ENCODE measurements around the gene USP4.
A peak's percentile ranks its signal among the peaks of the same experiment; 100 is the strongest.
"Not testable (repeated sequence)": the region's sequence is repeated elsewhere in the genome, so short reads cannot be mapped to it uniquely, and the experiment has no call there.

The USP4 gene

DNA sequence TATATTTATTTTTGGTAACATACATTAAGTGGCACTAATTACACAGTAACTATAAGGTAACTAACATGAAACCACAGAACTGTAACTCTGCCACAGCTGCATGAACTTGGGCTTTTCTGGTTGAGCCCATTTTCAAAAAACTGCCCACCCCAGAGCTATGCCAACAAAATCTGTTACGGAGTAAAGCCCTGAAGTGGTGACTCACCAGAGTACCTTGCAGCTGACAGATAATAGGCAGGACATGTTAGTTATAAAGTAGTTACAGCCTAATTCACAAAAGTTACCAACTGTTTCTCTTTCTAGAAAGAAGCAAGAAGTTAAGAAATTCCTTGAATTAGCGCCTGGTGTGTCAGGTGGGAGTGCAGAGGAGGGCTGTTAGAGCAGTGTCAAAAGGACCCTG, 19.8 kb upstream of the USP4 start:
- no peak overlapping the region for H3K4me2 ChIP-seq (ENCODE audit: low read length)
- peaks cover 70% of the 10 kb centered on the region for H3K36me3 ChIP-seq (ENCODE audit: insufficient read depth, low read length)
- H3K79me2 ChIP-seq (ENCODE audit: insufficient read depth, low read length): no peaks in the 10 kb centered on the region
- H3K27ac ChIP-seq (ENCODE audit: low read depth, low read length, poor library complexity, severe bottlenecking): peak overlapping the region; percentile 84
- H3K4me3 ChIP-seq (ENCODE audit: low read depth, low read length, poor library complexity, severe bottlenecking): no peak overlapping the region
- H3K9me2 ChIP-seq (ENCODE audit: low read depth, low read length): no peaks in the 10 kb centered on the region
- peaks cover 20% of the 10 kb centered on the region for H3K4me1 ChIP-seq (ENCODE audit: insufficient read depth, low read length, severe bottlenecking)
- H2AFZ ChIP-seq (ENCODE audit: low read length): no peak overlapping the region
- no peaks in the 10 kb centered on the region for H4K20me1 ChIP-seq (ENCODE audit: insufficient read depth, low read length)
- H3K9ac ChIP-seq (ENCODE audit: low read length): no peak overlapping the region
- H3K27me3 ChIP-seq (ENCODE audit: insufficient read depth, low read length): no peaks in the 10 kb centered on the region
- peaks cover 12% of the 10 kb centered on the region for H3F3A ChIP-seq (ENCODE audit: insufficient read depth, low read length)
- H3K9me3 ChIP-seq (ENCODE audit: low read length): no peaks in the 10 kb centered on the region
- TF ChIP-seq, protein P1, sequence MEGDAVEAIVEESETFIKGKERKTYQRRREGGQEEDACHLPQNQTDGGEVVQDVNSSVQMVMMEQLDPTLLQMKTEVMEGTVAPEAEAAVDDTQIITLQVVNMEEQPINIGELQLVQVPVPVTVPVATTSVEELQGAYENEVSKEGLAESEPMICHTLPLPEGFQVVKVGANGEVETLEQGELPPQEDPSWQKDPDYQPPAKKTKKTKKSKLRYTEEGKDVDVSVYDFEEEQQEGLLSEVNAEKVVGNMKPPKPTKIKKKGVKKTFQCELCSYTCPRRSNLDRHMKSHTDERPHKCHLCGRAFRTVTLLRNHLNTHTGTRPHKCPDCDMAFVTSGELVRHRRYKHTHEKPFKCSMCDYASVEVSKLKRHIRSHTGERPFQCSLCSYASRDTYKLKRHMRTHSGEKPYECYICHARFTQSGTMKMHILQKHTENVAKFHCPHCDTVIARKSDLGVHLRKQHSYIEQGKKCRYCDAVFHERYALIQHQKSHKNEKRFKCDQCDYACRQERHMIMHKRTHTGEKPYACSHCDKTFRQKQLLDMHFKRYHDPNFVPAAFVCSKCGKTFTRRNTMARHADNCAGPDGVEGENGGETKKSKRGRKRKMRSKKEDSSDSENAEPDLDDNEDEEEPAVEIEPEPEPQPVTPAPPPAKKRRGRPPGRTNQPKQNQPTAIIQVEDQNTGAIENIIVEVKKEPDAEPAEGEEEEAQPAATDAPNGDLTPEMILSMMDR (IDR thresholded peaks at IDR 0.05; ENCODE audit: low read length): no peak
- no peak for TF ChIP-seq EZH2 (IDR thresholded peaks at IDR 0.05; ENCODE audit: borderline replicate concordance, low read length)

DNA sequence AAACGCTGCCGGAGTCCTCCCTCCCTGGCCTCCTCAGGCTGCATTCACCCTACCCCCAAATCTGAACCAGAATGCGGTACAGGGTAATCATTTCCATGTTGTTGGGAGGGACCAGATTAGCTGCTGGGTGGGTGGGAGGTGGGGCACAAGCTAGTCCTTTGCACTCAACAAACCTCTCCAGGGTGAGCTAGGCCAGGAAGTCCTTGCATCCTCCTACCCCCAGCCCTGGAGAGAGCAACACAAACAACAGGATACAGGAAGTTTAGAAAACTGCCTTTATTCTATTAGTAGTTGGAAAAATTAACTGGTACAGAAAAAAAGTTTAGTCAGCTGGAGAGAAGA, 19.0 kb upstream of the USP4 start:
- H3K4me1 ChIP-seq (ENCODE audit: insufficient read depth, low read length, severe bottlenecking): peaks cover 20% of the 10 kb centered on the region
- peaks cover 12% of the 10 kb centered on the region for H3F3A ChIP-seq (ENCODE audit: insufficient read depth, low read length)
- no peaks in the 10 kb centered on the region for H3K27me3 ChIP-seq (ENCODE audit: insufficient read depth, low read length)
- H3K4me2 ChIP-seq (ENCODE audit: low read length): peak overlapping the region; percentile 93
- peaks cover 66% of the 10 kb centered on the region for H3K36me3 ChIP-seq (ENCODE audit: insufficient read depth, low read length)
- no peaks in the 10 kb centered on the region for H4K20me1 ChIP-seq (ENCODE audit: insufficient read depth, low read length)
- peak overlapping the region; percentile 74 for H3K4me3 ChIP-seq (ENCODE audit: low read depth, low read length, poor library complexity, severe bottlenecking)
- no peak for TF ChIP-seq EZH2 (IDR thresholded peaks at IDR 0.05; ENCODE audit: borderline replicate concordance, low read length)
- TF ChIP-seq, protein P1 (IDR thresholded peaks at IDR 0.05; ENCODE audit: low read length): no peak
- H3K27ac ChIP-seq (ENCODE audit: low read depth, low read length, poor library complexity, severe bottlenecking): peak overlapping the region; percentile 84
- no peaks in the 10 kb centered on the region for H3K9me3 ChIP-seq (ENCODE audit: low read length)
- no peaks in the 10 kb centered on the region for H3K9me2 ChIP-seq (ENCODE audit: low read depth, low read length)
- no peaks in the 10 kb centered on the region for H3K79me2 ChIP-seq (ENCODE audit: insufficient read depth, low read length)
- H2AFZ ChIP-seq (ENCODE audit: low read length): no peak overlapping the region
- peak overlapping the region; percentile 71 for H3K9ac ChIP-seq (ENCODE audit: low read length)

DNA sequence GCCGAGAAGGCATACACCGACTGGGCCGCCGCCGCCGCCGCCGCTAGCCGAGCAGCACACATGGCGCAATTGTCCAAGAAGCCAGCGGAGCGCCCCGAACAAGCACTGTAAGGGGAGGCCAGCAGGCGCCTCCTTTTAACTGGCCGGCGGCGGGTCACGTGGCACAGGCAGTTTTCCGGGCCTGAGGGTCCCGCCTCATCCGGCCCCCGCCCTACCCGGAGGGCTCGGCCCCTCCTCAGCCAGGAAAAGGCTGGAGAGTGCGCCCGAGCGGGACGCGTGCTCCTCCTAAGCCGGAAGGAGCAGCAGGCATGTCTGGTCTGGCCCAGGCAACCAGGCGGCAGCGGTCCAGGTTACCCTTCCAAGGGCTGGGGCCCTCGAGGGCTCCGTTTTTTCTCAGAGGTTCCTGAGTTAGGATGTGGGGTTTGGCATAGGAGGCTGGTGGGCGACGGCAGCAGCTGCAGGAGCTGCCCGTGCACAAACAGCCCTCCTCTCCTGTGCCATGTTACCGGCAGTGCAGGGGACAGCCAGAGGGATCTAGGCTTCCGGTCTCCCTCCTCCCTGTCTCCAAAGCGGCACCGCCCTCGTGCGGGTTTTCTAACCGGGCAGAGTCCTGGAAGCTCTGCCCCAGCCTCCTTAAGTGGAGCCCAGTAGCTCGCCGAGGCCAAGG, 18.5 kb upstream of the USP4 start, which contains the start of gene GPX1:
GPX1 (minus strand) TSS at position 137 of the 667 bp plus-strand sequence; CDS start at position 62, 75 bp downstream.
- Histone ChIP-seq H3K79me2 (ENCODE audit: insufficient read depth, low read length) (no peaks in the 10 kb centered on the region), H3K4me1 (ENCODE audit: insufficient read depth, low read length, severe bottlenecking) (peaks cover 20% of the 10 kb centered on the region), H3K27ac (ENCODE audit: low read depth, low read length, poor library complexity, severe bottlenecking) (peak within 1 kb of the TSS; percentile 84), H3K4me3 (ENCODE audit: low read depth, low read length, poor library complexity, severe bottlenecking) (peak within 1 kb of the TSS; percentile 74), H3K9me2 (ENCODE audit: low read depth, low read length) (no peaks in the 10 kb centered on the region), H3K9me3 (ENCODE audit: low read length) (no peaks in the 10 kb centered on the region), H3K9ac (ENCODE audit: low read length) (peak within 1 kb of the TSS; percentile 71), H3F3A (ENCODE audit: insufficient read depth, low read length) (peaks cover 12% of the 10 kb centered on the region), H3K36me3 (ENCODE audit: insufficient read depth, low read length) (peaks cover 61% of the 10 kb centered on the region), H3K4me2 (ENCODE audit: low read length) (peak within 1 kb of the TSS; percentile 93), H4K20me1 (ENCODE audit: insufficient read depth, low read length) (no peaks in the 10 kb centered on the region), H3K27me3 (ENCODE audit: insufficient read depth, low read length) (no peaks in the 10 kb centered on the region), H2AFZ (ENCODE audit: low read length) (no peak within 1 kb of the TSS)
- no peak for TF ChIP-seq EZH2 (IDR thresholded peaks at IDR 0.05; ENCODE audit: borderline replicate concordance, low read length)
- TF ChIP-seq, protein P1 (IDR thresholded peaks at IDR 0.05; ENCODE audit: low read length): no peak

DNA sequence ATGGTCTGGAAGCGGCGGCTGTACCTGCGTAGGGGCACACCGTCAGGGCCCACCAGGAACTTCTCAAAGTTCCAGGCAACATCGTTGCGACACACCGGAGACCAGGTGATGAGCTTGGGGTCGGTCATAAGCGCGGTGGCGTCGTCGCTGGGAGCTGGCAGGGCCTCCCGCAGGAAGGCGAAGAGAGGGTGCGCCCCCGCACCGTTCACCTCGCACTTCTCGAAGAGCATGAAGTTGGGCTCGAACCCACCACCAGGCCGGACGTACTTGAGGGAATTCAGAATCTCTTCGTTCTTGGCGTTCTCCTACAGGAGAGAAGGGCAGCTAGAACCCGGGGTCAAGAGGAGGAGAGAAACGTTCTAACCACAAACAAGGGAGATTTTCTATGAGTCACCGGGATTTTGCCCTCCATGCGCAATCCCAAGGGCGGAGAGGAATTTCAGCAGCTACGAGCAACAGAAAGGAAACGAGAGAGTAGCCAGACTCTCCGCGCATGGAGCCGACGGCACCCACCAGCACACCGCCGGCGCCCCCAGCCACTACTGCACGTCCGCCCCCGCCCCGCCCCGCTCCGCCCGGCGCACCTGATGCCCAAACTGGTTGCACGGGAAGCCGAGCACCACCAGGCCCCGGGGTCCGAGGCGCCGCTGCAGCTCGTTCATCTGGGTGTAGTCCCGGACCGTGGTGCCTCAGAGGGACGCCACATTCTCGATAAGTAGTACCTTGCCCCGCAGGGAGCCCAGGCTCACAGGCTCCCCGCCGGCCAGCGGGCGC, 17.8 kb upstream of the USP4 start:
- Histone ChIP-seq H3F3A (ENCODE audit: insufficient read depth, low read length) (peaks cover 12% of the 10 kb centered on the region), H3K4me1 (ENCODE audit: insufficient read depth, low read length, severe bottlenecking) (peaks cover 21% of the 10 kb centered on the region), H3K36me3 (ENCODE audit: insufficient read depth, low read length) (peaks cover 54% of the 10 kb centered on the region), H3K4me2 (ENCODE audit: low read length) (peak overlapping the region; percentile 93), H3K27ac (ENCODE audit: low read depth, low read length, poor library complexity, severe bottlenecking) (peak overlapping the region; percentile 84), H3K4me3 (ENCODE audit: low read depth, low read length, poor library complexity, severe bottlenecking) (peak overlapping the region; percentile 74), H3K9ac (ENCODE audit: low read length) (peak overlapping the region; percentile 71)
- H2AFZ ChIP-seq (ENCODE audit: low read length); H3K9me3 ChIP-seq (ENCODE audit: low read length); H3K9me2 ChIP-seq (ENCODE audit: low read depth, low read length); H4K20me1 ChIP-seq (ENCODE audit: insufficient read depth, low read length); H3K79me2 ChIP-seq (ENCODE audit: insufficient read depth, low read length); H3K27me3 ChIP-seq (ENCODE audit: insufficient read depth, low read length): not testable (repeated sequence)

DNA sequence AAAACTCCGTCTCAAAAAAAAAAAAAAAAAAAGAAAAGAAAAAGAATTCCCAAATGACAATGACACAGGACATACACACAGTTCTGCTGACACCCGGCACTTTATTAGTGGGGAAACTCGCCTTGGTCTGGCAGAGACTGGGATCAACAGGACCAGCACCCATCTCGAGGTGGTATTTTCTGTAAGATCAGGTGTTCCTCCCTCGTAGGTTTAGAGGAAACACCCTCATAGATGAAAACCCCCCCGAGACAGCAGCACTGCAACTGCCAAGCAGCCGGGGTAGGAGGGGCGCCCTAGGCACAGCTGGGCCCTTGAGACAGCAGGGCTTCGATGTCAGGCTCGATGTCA, 17.2 kb upstream of the USP4 start:
- H3K36me3 ChIP-seq (ENCODE audit: insufficient read depth, low read length): peaks cover 48% of the 10 kb centered on the region
- H3F3A ChIP-seq (ENCODE audit: insufficient read depth, low read length): not testable (repeated sequence)
- H3K27ac ChIP-seq (ENCODE audit: low read depth, low read length, poor library complexity, severe bottlenecking): peak overlapping the region; percentile 84

More for the DNA sequence above, 17.2 kb upstream of the USP4 start:
- not testable (repeated sequence) for H2AFZ ChIP-seq (ENCODE audit: low read length); H3K27me3 ChIP-seq (ENCODE audit: insufficient read depth, low read length); H3K79me2 ChIP-seq (ENCODE audit: insufficient read depth, low read length); H4K20me1 ChIP-seq (ENCODE audit: insufficient read depth, low read length); H3K9me2 ChIP-seq (ENCODE audit: low read depth, low read length); H3K9me3 ChIP-seq (ENCODE audit: low read length)
- Histone ChIP-seq H3K9ac (ENCODE audit: low read length) (peak overlapping the region; percentile 71; the same call in 1 of the 2 replicates), H3K4me2 (ENCODE audit: low read length) (peak overlapping the region; percentile 93), H3K4me1 (ENCODE audit: insufficient read depth, low read length, severe bottlenecking) (peaks cover 26% of the 10 kb centered on the region), H3K4me3 (ENCODE audit: low read depth, low read length, poor library complexity, severe bottlenecking) (peak overlapping the region; percentile 74)
